MM.1S (cell line): ENCODE data around the gene ERI3.

ENCODE experiments used
- DNase-seq: peaks from one replicate; pipeline ENCODE4 v3.0.0-alpha.2; 2015
- H2AFZ ChIP-seq: fragments of 300-600 bp; sonication (generic); 2 replicates; pipeline ENCODE4 v1.6.0; 2016; ENCODE audit warnings: antibody characterized with exemption, low read length
- H3F3A ChIP-seq: fragments of 300-600 bp; sonication (generic); 2 replicates; pipeline ENCODE4 v1.6.1; 2016; ENCODE audit warnings: mild to moderate bottlenecking, antibody characterized with exemption, low read length, moderate library complexity, mixed read lengths; ENCODE audit not compliant: insufficient read depth
- H3K27ac ChIP-seq: fragments of 300-600 bp; sonication (generic); 2 replicates; pipeline ENCODE4 v1.5.1; 2016; ENCODE audit warnings: mild to moderate bottlenecking, low read length
- H3K27me3 ChIP-seq: fragments of 300-600 bp; sonication (generic); replicated peaks from 2 replicates; pipeline ENCODE4 v1.6.0; 2016; ENCODE audit warnings: low read length; ENCODE audit not compliant: insufficient read depth
- H3K36me3 ChIP-seq: fragments of 300-600 bp; sonication (generic); replicated peaks from 2 replicates; pipeline ENCODE4 v1.6.1; 2016; ENCODE audit warnings: mild to moderate bottlenecking, low read length, mixed read lengths; ENCODE audit not compliant: insufficient read depth
- H3K4me1 ChIP-seq: fragments of 300-600 bp; sonication (generic); 2 replicates; pipeline ENCODE4 v1.6.1; 2016; ENCODE audit warnings: low read length, mixed read lengths
- H3K4me2 ChIP-seq: fragments of 300-600 bp; sonication (generic); 2 replicates; pipeline ENCODE4 v1.6.0; 2016; ENCODE audit warnings: low read depth, low read length
- H3K4me3 ChIP-seq: fragments of 300-600 bp; sonication (generic); 2 replicates; pipeline ENCODE4 v1.5.1; 2016; ENCODE audit warnings: low read length, mixed read lengths
- H3K79me2 ChIP-seq: fragments of 300-600 bp; sonication (generic); 2 replicates; pipeline ENCODE4 v1.6.1; 2016; ENCODE audit warnings: mixed run types, low read length, mixed read lengths
- H3K9ac ChIP-seq: fragments of 300-600 bp; sonication (generic); 2 replicates; pipeline ENCODE4 v1.6.1; 2016; ENCODE audit warnings: low read length, mixed read lengths
- H3K9me2 ChIP-seq: fragments of 300-600 bp; sonication (generic); replicated peaks from 2 replicates; pipeline ENCODE4 v1.6.1; 2016; ENCODE audit warnings: mild to moderate bottlenecking, low read length, mixed read lengths; ENCODE audit not compliant: insufficient read depth
- H3K9me3 ChIP-seq: fragments of 300-600 bp; sonication (generic); replicated peaks from 2 replicates; pipeline ENCODE4 v1.6.1; 2016; ENCODE audit warnings: mild to moderate bottlenecking, low read length, mixed read lengths; ENCODE audit not compliant: insufficient read depth
- H4K20me1 ChIP-seq: fragments of 300-600 bp; sonication (generic); 2 replicates; pipeline ENCODE4 v1.6.1; 2016; ENCODE audit warnings: mild to moderate bottlenecking, low read length, moderate library complexity, mixed read lengths; ENCODE audit not compliant: insufficient read depth
- CTCF ChIP-seq: fragments of 300-600 bp; sonication (generic); IDR thresholded peaks from 2 replicates; pipeline ENCODE4 v1.5.1; 2016; ENCODE audit warnings: antibody characterized with exemption, low read length, mixed read lengths
- EZH2 ChIP-seq: fragments of 300-600 bp; sonication (generic); optimal IDR thresholded peaks from 2 replicates; pipeline ENCODE3; 2017; ENCODE audit warnings: low read depth, mild to moderate bottlenecking, antibody characterized with exemption, low read length, mixed read lengths
- EZH2phosphoT487 ChIP-seq: fragments of 300-600 bp; sonication (generic); IDR thresholded peaks from 2 replicates; pipeline ENCODE4 v1.6.1; 2018; ENCODE audit warnings: antibody characterized with exemption, low read length

The ERI3 gene

GRCh38 chr1:44236490-44237272 is 118.4 kb downstream of the ERI3 start:
- no peak for TF ChIP-seq CTCF
- no peak for TF ChIP-seq EZH2phosphoT487
- no peak for TF ChIP-seq EZH2
- no peak overlapping the region for H3K4me2 ChIP-seq
- no peaks in the 10 kb centered on the region for H3K36me3 ChIP-seq
- DNase-seq: no peak
- H3K9me3 ChIP-seq: no peaks in the 10 kb centered on the region
- no peak overlapping the region for H2AFZ ChIP-seq
- H3F3A ChIP-seq: no peaks in the 10 kb centered on the region
- no peaks in the 10 kb centered on the region for H4K20me1 ChIP-seq
- H3K27ac ChIP-seq: no peak overlapping the region
- H3K9me2 ChIP-seq: no peaks in the 10 kb centered on the region
- H3K79me2 ChIP-seq: no peaks in the 10 kb centered on the region
- H3K27me3 ChIP-seq: no peaks in the 10 kb centered on the region
- no peak overlapping the region for H3K4me3 ChIP-seq
- no peaks in the 10 kb centered on the region for H3K4me1 ChIP-seq
- no peak overlapping the region for H3K9ac ChIP-seq

- Histone ChIP-seq H3K4me3 (no peak overlapping the region), H3K4me2 (no peak overlapping the region), H3K9ac (no peak overlapping the region), H3K79me2 (no peaks in the 10 kb centered on the region), H3K36me3 (no peaks in the 10 kb centered on the region), H3F3A (no peaks in the 10 kb centered on the region), H3K9me2 (no peaks in the 10 kb centered on the region), H3K4me1 (no peaks in the 10 kb centered on the region), H3K9me3 (no peaks in the 10 kb centered on the region), H2AFZ (no peak overlapping the region), H3K27me3 (no peaks in the 10 kb centered on the region), H4K20me1 (no peaks in the 10 kb centered on the region), H3K27ac (no peak overlapping the region)
- DNase-seq: no peak
- TF ChIP-seq CTCF (no peak), EZH2 (no peak), EZH2phosphoT487 (no peak)
These were observed 119.2 kb downstream of the ERI3 start for GRCh38 chr1:44235808-44236207.

- Histone ChIP-seq H3K4me2 (no peak overlapping the region), H3K9ac (no peak overlapping the region), H3K27ac (no peak overlapping the region), H2AFZ (no peak overlapping the region), H3F3A (no peaks in the 10 kb centered on the region), H3K36me3 (no peaks in the 10 kb centered on the region), H3K9me2 (no peaks in the 10 kb centered on the region), H3K9me3 (no peaks in the 10 kb centered on the region), H3K4me1 (no peaks in the 10 kb centered on the region), H3K79me2 (no peaks in the 10 kb centered on the region), H4K20me1 (no peaks in the 10 kb centered on the region), H3K4me3 (no peak overlapping the region), H3K27me3 (no peaks in the 10 kb centered on the region)
- no peak for TF ChIP-seq EZH2
- TF ChIP-seq CTCF: no peak
- no peak for TF ChIP-seq EZH2phosphoT487
- DNase-seq: no peak
These were observed 121.5 kb downstream of the ERI3 start for GRCh38 chr1:44233593-44233992.
